ENCODE data around the gene TBCB. TPM values are rescaled to one million over a fixed set of nuclear protein-coding genes. Genes with fewer than 3 reads are reported as not detected.
"Not testable (repeated sequence)": the region's sequence is repeated elsewhere in the genome, so short reads cannot be mapped to it uniquely, and the experiment has no call there.

Gene TBCB
- total RNA-seq, 1 donor from 2014 or later, result 95.8 TPM

GRCh38 chr19:36151144-36152018, 36.1 kb downstream of the TBCB start:
- DNase-seq, result peak; percentile 75
- intact Hi-C loops (cut with DNase I), result no loop called here
- peak; percentile 64 for ATAC-seq (ENCODE audit: poor library complexity)

- DNase-seq (no peak), ATAC-seq (ENCODE audit: poor library complexity) (peak; percentile 10)
- intact Hi-C loops (cut with DNase I), result no loop called here
These were observed 36.7 kb downstream of the TBCB start for GRCh38 chr19:36152019-36152351.

GRCh38 chr19:36152352-36153091, 37.3 kb downstream of the TBCB start, which contains the start of gene COX7A1:
TSS of gene COX7A1 (minus strand) at chr19:36152447. CDS start at chr19:36152407, 40 bp downstream.
- DNase-seq (peak; percentile 89), ATAC-seq (ENCODE audit: poor library complexity) (peak; percentile 92)
- intact Hi-C loops (cut with DNase I), result no loop called here

- intact Hi-C loops (cut with DNase I), result no loop called here
- ATAC-seq (ENCODE audit: poor library complexity) (no peak), DNase-seq (peak; percentile 39)
These were observed 37.9 kb downstream of the TBCB start for GRCh38 chr19:36153126-36153525.

GRCh38 chr19:36160821-36161596, 45.7 kb downstream of the TBCB start:
- peak; percentile 41 for ATAC-seq (ENCODE audit: poor library complexity)
- no peak for DNase-seq
- intact Hi-C loops (cut with DNase I), result no loop called here

- ATAC-seq (ENCODE audit: poor library complexity), result no peak
- intact Hi-C loops (cut with DNase I), result no loop called here
These were observed 48.5 kb downstream of the TBCB start for GRCh38 chr19:36163813-36164212.

GRCh38 chr19:36169084-36169760, 54.0 kb downstream of the TBCB start:
- no peak for DNase-seq
- ATAC-seq (ENCODE audit: poor library complexity), result peak; percentile 53
- intact Hi-C loops (cut with DNase I), result no loop called here

More at GRCh38 chr19:36163813-36164212, 48.5 kb downstream of the TBCB start:
- no peak for DNase-seq

- DNase-seq (no peak), ATAC-seq (ENCODE audit: poor library complexity) (no peak)
- intact Hi-C loops (cut with DNase I), result loop anchor here (5.0 kb wide), 1 partner anchor 111 kb away; no protein-coding TSS in a partner anchor
These were observed 57.6 kb downstream of the TBCB start for GRCh38 chr19:36172852-36173251.

- intact Hi-C loops (cut with DNase I), result loop anchor here (5.0 kb wide), 1 partner anchor 112 kb away; no protein-coding TSS in a partner anchor
- not testable (repeated sequence) for ATAC-seq (ENCODE audit: poor library complexity); DNase-seq
These were observed 58.6 kb downstream of the TBCB start for GRCh38 chr19:36173846-36174245.

Other genes starting within 250 kb of the TBCB start
- gene APLP1, start 246.9 kb upstream of the TBCB start, total RNA-seq, result 17.8 TPM
- gene NFKBID, start 214.9 kb upstream of the TBCB start, total RNA-seq, result 2.6 TPM
- 4.1 TPM for gene HCST, start 212.9 kb upstream of the TBCB start, total RNA-seq
- gene TYROBP, start 207.2 kb upstream of the TBCB start, total RNA-seq, result 28.3 TPM
- 6.1 TPM for gene LRFN3, start 179.1 kb upstream of the TBCB start, total RNA-seq
- 10.2 TPM for gene SDHAF1, start 120.3 kb upstream of the TBCB start, total RNA-seq
- gene SYNE4, start 106.7 kb upstream of the TBCB start, total RNA-seq, result 0.30 TPM
- gene ALKBH6, start 101.3 kb upstream of the TBCB start, total RNA-seq, result 9.4 TPM
- gene CLIP3, start 82.6 kb upstream of the TBCB start, total RNA-seq, result 4.1 TPM
- gene THAP8, start 61.2 kb upstream of the TBCB start, total RNA-seq, result 4.2 TPM
- gene WDR62, start 60.6 kb upstream of the TBCB start, total RNA-seq, result 28.3 TPM
- gene OVOL3, start 4.3 kb upstream of the TBCB start, total RNA-seq, result not detected
- gene POLR2I, start 593 bp upstream of the TBCB start, total RNA-seq, result 145 TPM
- 781 TPM for gene CAPNS1, start 24.6 kb downstream of the TBCB start, total RNA-seq
- gene COX7A1, start 37.0 kb downstream of the TBCB start, total RNA-seq, result 3,311 TPM
- gene ZNF565, start 99.2 kb downstream of the TBCB start, total RNA-seq, result 3.9 TPM
- gene ZNF146, start 99.6 kb downstream of the TBCB start, total RNA-seq, result 29.6 TPM